HTERT RPE-1 (cell line): Measurements from ENCODE around the gene KIAA1328.

Experiments used
- in situ Hi-C: fragments of 300-500 bp; cut with MboI; formaldehyde crosslinking; loops from 4 replicates; pipeline ENCODE4 v1.14.3; 2020; ENCODE audit warnings: low sequenced_read_pairs

KIAA1328 gene

DNA sequence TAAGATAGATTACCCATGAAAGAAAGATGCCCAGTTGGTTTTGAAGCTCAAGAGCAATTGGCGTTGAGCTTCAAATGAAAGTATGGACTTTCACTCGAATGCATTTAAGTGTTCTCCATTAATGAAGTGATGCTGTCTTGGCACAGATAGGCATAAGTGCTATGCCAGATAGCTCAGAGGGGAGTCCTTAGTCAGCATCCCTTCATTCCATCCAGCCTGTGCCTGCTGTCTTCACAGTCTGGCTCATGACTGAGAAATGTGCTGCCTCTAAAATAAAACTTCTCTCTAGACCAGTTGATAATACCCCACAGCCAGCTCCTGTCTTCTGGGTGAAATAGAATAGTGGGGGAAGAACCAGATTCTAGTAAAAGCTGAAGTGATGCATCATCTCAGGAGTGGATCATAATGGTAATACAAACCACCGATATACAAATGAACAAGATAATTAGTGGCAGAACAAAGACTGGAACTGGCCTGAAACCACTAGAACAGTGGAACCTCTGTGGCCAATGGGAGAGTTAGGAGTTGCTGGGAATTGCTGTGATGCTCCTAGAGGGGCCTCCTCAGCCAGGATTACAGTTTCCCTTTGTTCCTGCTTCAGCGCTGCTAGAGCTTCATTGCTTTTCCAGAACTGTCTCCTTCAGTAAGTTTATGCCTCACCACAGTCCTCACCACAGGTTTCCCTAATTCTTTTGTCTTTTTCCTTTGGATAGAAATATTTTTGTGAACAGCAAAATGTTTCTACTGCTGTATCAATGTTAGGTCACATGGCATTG lies 359.3 kb downstream of the KIAA1328 start:
- in situ Hi-C loops, result no loop called here

DNA sequence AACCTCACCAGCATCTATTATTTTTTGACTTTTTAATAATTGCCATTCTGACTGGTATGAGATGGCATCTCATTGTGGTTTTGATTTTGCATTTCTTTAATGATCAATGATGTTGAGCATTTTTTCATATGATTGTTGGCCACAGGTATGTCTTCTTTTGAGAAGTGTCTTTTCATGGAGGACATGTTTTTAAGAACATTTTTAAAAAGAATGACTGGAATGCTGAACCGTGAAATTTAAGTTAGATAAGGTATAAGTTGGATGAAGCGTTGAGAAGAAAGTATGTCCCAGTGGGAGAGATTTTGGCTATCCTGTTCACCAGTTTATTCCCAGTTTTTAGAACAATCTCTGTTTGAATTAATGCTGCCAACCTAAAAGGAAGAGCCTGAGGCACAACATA lies 370.8 kb downstream of the KIAA1328 start:
- in situ Hi-C loops, result no loop called here

DNA sequence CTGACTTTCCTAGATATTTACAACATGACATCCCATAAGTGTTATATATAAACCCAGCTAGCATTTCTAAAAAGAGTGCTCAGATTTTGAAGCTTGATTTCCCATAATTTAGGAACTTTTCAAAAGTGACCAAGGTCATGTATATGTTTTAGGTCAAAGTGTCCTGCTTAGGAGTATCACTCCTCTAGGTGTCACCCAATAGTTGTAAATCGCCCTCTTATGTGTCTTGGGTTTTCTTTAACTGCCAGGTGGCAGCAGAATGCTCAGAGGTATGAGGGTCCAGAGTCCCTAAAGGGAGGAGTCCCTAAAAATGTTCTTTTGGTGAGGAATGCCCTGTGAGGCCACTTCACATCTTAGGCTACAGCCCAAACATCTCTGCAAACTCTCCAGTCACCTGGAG lies 378.4 kb downstream of the KIAA1328 start:
- in situ Hi-C loops, result no loop called here

DNA sequence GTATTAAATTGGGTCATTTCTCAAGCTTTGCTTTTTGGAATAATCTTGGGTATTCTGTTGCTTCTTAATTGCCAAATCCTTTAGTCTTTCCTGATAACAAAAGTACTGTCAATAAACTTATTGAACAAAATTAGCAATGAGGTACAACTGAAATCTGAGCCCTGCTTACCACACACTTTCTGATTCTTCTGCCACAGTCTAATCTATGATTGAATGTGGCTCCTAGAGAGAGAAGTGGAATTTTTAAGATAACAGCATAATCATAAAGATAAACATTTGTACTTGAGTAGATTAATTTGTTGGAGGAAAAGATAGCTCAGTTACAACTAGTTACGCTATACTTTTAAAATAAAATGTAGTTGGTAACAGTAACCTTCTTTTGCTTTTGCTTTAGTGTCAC lies 381.9 kb downstream of the KIAA1328 start:
- in situ Hi-C loops, result no loop called here

DNA sequence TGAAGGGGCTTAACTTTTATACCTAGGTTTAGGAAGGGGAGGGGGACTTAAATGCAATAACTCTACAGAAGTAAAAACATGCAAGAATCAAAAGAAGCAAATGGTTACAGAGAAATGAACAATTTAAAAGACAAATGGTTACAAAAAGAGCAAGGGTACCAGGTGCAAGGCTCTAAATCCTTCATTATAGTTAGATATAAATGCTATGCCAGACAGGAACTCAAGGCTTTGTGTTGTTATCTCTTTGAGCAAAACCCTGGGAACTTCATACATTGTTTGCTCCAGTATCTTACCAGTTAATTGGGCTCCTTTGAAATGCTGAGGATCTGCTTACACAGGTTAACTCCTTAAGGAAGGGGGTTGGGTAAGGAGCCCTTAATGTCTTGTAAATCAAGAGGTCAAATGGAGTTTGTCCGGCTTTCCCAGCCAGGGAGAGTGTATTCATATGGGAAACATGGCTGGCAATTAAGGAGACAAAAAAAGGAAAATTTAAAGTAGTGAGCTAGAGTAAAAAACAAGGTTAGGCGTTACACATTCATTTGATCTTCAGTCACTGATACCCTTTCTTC lies 389.2 kb downstream of the KIAA1328 start:
- in situ Hi-C loops, result no loop called here

DNA sequence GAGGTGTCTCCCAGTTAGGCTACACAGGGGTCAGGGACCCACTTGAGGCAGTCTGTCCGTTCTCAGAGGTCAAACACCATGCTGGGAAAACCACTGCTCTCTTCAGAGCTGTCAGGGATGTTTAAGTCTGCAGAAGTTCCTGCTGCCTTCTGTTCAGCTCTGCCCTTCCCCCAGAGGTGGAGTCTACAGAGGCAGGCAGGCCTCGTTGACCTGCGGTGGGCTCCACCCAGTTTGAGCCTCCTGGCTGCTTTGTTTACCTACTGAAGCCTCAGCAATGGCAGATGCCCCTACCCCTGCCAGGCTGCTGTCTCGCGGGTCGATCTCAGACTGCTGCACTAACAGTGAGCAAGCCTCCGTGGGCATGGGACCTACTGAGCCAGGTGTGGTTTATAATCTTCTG lies 390.3 kb downstream of the KIAA1328 start:
- in situ Hi-C loops, result no loop called here

DNA sequence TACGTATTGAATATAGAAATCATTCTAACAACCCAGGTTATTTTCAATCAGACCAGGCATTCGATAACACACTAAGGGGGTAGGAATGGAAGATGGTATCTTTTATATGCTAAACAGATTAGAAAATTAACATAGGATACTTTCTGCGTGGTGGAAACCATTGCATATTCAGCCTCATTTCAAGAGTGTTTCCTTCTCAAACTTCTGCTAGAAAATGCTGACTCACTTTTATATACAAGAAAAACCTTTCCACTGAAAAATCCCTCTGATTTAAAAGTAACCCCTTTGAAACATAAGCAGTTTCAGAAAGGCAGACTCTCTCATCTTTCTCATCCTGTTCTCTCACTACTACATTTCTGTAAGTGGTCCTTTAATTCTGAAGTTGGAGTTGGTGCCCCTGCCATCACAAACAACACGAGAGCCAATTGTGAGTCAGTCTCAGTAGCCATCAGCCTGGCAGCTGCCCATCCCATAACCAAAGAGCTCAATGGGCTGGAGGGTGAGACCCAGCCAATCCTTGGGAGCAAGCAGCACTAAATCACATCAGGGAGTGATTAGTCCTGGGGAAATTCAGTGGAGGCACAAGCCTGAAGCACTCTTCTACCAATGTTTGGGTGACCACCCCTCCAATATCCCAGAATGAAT lies 393.5 kb downstream of the KIAA1328 start:
- in situ Hi-C loops, result no loop called here

DNA sequence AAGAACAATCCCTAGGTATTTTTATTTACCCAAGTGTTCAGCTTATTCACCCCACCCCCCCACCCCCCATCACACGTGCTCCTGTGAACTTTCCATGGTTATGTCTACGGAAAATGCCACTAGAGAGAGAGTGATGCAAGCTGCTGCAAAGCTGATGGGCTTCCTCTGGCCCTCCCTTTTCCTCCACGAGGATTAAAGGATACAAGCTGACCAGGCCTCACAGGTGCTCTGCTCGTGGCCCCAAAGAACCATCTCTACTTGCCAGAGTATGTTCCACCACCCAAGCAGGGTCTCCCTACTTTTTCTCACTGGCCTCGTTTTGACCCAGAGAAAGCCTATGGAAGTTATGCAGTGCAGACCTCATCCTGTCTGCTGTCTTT lies 394.1 kb downstream of the KIAA1328 start:
- in situ Hi-C loops, result no loop called here

DNA sequence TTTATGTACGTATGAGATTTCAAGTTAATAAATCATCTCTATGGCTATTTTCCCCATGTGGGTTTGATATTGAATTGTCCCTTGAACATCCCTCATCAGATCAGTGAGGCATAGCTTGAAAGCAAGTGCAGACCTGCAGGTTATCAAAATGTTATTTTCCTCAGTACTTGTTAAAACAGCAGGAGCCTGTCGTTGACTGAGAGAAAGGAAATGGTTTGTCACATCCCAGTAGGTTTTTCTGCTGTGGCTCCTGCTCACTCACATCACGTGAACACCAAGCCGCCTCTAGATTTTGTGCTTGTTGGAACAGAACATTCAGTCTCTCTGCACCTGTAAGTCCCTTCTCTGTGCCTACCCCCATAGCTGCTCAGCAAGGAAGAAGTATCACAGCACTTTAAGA lies 396.4 kb downstream of the KIAA1328 start:
- in situ Hi-C loops, result no loop called here

DNA sequence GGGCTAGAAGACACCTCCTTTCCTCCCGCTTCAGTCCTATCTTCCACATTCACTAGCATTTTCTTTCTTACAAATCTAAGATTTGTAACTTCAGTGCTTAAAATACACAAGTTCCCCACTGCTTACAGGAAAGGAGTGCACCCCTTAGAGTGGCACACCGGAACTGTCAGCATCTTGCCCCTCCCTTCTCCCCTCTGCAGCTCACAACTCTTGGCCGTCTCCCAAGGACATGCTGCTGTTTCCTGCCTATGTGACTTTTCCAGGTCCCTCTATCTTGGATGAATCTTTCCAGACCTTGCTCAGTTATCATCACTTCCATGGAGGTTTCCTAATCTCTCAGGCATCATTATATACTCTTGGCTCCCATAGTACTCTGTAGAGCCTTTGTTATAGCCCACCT lies 401.8 kb downstream of the KIAA1328 start:
- in situ Hi-C loops, result no loop called here

DNA sequence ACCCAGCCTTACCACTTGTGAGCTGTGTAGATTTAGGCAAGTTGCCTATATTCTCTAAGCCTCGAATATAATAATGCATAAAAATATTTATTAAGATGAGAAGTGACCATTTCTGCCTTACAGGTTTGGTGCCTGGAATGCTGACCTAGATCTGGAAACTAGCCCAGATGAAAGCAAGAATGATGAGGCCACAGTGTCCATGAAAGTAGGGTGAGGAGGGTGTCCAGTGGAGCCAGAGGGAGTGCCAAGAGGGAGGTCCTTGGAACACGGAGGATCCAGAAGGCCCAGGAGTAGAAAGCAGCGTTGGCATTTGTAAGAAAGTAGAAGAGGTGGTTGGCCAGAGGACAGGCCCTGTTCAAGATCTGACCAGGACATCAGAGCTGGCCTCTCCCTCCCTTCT lies 402.3 kb downstream of the KIAA1328 start:
- in situ Hi-C loops, result no loop called here

DNA sequence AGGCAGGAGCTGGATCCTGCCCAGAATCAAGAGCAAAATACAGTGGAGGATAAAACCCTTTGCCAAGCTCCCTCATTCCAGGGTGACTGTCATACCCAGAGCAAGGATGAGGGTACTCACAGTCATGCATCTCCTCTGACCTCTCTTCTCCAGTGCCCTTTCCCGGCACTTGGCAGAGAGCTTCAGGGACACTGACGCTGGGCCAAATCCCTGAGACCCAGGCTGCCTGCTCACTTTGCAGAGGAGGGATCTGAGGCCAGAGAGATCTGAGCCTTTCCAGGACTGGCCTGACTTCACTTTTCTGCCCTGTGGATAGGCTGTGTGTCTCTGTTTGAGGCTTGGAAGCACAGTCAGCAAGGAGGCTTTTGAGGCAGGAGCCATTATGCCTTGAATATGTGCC lies 406.7 kb downstream of the KIAA1328 start:
- in situ Hi-C loops, result no loop called here

DNA sequence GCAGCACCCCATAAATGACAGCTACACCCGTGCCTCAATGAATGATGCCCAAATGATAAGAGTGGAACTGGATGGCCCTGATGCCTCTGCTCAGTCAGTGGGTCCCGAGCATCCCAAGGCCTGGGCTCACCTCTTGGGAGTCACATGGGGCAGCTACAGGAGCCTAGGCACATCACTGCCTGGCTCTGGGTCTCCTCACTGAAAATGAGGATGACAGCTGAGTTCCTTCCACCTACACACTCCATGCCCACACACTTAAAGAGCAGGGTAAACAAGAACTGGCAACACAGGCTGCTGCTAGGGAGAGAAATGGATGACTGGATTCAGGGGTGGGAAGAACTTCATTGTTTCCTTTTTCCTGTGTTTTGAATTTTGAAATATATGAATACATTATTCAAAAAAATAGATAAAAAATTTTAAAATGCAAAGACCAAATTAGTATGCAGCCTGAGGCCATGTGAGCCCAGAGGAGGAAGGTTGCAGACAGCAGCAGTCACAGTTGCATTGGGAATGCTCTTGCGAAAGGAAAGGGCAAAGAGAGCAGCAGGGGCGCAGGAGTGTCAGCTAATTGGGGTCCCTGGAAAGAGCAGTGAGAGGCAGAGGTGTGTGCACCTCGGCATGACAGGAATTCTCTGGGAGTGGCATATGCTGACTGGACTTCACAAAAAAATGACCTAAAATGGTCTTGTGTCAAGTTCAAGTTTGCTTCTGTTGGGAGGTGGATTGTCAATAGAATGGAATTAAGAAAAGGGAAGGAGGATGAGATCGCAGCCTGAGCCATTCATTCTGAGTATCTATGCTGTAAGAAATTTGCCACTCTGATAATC lies 409.6 kb downstream of the KIAA1328 start:
- in situ Hi-C loops, result no loop called here

DNA sequence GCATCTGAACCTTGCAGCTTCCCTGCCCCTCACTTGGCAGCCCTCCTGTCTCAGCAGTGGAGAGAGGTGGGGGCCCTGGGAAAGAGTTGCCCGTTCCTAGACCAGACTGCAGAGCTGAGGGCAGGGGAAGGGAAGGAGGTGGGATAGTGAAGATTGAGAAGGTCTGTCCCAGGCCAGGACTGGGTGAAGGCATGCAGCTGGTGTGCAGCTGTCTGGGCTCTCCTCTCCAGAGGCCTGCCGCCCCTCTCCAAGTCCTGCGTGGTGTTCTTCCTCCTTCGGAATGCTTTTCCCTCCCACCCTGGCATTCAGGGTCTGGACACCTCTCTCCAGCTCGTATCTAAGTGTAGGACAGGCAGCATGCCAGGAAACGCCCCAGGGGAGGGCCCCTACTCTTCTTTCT lies 413.2 kb downstream of the KIAA1328 start:
- in situ Hi-C loops, result no loop called here

DNA sequence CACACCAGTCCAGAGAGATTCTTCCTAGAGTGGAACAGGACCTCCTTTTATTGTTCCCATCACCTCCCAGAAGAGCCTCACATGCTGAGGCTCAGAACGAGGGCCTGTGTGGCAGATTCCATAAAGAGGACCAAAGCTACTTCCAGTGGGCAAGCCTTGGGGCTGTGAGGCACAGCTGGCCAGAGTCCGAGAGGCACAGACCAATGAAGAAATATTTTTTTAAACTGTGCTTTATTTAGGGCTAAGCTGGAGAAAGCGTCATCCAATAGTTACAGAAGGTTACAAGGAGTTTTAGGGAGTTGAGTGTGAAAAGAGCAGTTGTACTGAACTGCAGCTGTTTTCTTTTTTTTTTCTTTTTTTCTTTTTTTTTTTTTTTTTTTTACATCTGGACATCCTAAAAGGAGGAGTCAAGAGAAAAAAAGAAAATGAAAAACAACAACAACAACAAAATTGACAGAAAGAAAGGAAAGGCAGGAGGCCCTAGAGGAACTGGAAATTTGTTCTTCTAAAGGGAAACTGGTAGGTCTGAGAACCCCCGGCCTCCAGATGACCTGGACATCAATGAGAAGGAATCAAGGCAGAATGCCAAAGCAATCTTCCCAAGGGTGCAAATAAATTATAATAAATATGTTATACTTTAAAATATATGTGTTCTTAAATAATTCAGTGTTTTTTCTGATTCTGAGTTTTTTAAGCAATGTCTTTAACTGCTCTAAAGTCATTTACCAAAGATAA lies 414.1 kb downstream of the KIAA1328 start:
- in situ Hi-C loops, result no loop called here

DNA sequence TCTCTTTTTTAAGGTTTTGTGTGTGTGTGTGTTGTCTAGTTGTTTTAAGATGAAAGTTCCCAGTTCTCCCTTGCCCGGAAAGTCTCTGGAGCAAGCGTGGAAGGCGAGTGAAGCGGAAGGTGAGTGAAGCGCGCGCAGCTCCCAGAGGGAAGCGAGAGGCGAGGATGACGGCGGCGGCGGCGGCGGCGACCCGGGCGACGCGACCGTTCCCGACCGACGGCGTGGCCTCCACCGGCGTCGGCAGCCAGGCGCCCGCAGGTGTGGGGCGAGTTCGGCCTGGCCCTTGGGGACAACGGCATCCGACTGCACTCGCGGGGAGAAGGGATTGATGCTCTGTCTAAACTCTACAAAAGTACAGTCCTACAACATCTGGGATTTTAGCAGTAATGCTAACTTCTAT lies 414.8 kb downstream of the KIAA1328 start:
- in situ Hi-C loops, result no loop called here

DNA sequence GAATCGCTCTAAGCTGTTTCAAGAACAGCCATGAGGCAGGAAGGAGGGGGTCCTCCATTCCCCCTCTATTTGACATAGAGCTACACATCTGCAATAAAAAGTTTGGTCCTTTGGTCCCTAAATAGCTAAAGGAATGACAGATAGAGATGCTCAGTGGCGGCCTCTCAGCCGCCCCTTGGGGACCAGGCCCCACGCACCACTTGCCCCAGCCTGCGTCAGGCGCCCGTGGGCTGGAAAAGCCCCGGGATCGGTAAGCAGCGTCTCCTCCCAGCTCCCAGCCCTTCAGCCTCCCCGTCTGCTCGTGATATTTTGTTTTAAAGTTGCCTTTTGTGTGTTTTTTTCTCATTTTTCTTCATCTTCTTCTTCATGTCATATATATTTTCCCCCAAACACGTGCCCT lies 415.7 kb downstream of the KIAA1328 start:
- in situ Hi-C loops, result no loop called here

DNA sequence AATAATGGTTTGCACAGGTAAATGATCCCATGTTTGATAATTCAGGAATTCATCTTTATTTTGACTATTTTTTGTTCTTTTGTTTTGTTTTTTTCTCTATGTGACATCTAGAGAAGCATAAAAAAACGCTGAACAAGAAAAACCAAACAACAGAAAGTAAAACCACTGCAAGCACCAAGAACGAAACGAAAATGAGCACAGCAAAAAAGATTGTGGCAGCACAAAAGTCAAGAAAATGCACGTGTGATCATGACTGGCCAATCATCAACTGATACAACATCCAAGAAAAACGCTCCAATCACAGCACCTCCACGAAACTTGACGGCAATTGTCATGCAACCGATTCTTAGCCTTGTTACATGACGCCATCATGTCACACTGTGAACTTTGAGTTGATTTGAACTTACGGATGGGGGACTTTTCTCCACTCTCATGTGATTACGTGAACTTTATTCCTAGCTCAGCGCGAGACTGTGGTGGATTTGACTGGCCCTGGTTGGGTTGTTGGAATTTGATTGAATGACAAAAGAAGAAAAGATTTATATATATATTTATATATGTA lies 417.9 kb downstream of the KIAA1328 start:
- in situ Hi-C loops, result no loop called here

DNA sequence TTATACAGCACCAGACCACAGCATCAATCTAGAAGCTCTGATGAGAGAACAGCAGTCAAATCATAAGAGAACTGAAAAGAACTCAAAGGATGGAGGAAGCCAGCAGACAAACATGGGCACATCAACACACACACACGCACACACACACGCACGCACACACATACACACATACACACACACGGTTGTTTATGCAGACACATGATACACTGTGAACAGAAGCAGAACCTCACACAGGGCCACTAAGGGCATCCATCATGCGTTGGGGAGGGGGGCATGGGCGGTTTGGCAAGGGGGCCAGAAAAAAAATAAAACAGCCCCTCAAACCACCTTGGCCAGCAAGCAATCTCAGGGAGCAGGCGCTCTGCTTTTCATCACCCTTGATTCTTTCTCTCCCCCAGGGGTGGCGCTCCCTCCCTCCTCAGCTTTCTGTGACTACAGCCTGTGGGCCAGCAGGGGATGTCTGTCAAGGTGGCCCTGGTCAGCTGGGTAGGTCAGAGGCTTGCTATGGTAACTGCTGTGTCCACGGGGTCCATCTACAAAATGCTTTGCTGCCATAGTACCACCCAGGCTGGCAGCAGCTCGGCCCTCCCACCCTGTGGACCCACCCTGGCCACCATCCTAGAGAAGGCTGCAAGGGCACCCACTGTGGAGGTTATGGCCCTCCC lies 418.7 kb downstream of the KIAA1328 start:
- in situ Hi-C loops, result no loop called here

DNA sequence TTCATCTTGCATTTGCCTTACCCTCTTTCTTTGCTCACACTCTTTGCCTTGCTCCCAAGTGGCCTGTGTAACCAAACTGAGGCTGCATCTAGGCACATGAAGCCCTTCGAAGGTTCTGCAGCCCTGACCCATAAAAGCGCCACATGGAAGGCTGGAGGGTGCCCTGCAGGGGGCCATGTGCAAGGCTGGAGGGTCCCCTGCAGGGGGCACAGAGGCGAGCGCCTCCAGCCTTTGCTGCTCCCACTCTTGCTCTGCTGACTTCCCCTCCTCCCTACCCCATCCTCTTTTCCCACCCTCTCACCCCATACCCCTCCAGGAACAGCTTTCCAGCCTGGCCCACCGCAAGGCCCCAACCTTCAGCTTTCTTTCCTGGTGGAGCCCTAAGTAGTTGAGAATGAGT lies 419.4 kb downstream of the KIAA1328 start:
- in situ Hi-C loops, result no loop called here
